HG02763 (cell line): ENCODE measurements around the gene PHLDB1.
"Not testable (repeated sequence)": the region's sequence is repeated elsewhere in the genome, so short reads cannot be mapped to it uniquely, and the experiment has no call there.

Experiments used
- ATAC-seq: cut with Tn5 transposase; IDR thresholded peaks from one replicate; pipeline ENCODE4 v1.9.1; 2021; ENCODE audit warnings: mild to moderate bottlenecking, moderate library complexity; ENCODE audit not compliant: unreplicated experiment

The PHLDB1 gene

GRCh38 chr11:118682372-118682771 lies 75.0 kb downstream of the PHLDB1 start:
- no peak for ATAC-seq

- ATAC-seq, result not testable (repeated sequence)
Observed at GRCh38 chr11:118682939-118683338, 75.5 kb downstream of the PHLDB1 start.

GRCh38 chr11:118684187-118684586 lies 76.8 kb downstream of the PHLDB1 start:
- no peak for ATAC-seq

GRCh38 chr11:118687906-118688305 lies 80.5 kb downstream of the PHLDB1 start:
- ATAC-seq, result no peak

- ATAC-seq, result not testable (repeated sequence)
Observed at GRCh38 chr11:118688339-118688738, 80.9 kb downstream of the PHLDB1 start.

- no peak for ATAC-seq
Observed at GRCh38 chr11:118688851-118689502, 81.6 kb downstream of the PHLDB1 start.

GRCh38 chr11:118689503-118689851 lies 82.1 kb downstream of the PHLDB1 start:
- peak; percentile 5 for ATAC-seq

- peak; percentile 72 for ATAC-seq
Observed at GRCh38 chr11:118689852-118690552, 82.6 kb downstream of the PHLDB1 start.

GRCh38 chr11:118690553-118691304 lies 83.3 kb downstream of the PHLDB1 start:
- ATAC-seq, result no peak

- ATAC-seq, result no peak
Observed at GRCh38 chr11:118691926-118692830, 84.8 kb downstream of the PHLDB1 start.

GRCh38 chr11:118694185-118694584 lies 86.8 kb downstream of the PHLDB1 start:
- no peak for ATAC-seq

GRCh38 chr11:118694771-118695170 lies 87.4 kb downstream of the PHLDB1 start:
- no peak for ATAC-seq

- ATAC-seq, result no peak
Observed at GRCh38 chr11:118696673-118697226, 89.3 kb downstream of the PHLDB1 start.

GRCh38 chr11:118697346-118697745 lies 89.9 kb downstream of the PHLDB1 start:
- ATAC-seq, result no peak

- ATAC-seq, result no peak
Observed at GRCh38 chr11:118699506-118700220, 92.2 kb downstream of the PHLDB1 start.

GRCh38 chr11:118703563-118704106 lies 96.2 kb downstream of the PHLDB1 start:
- no peak for ATAC-seq

- ATAC-seq, result no peak
Observed at GRCh38 chr11:118705111-118705741, 97.8 kb downstream of the PHLDB1 start.

- ATAC-seq, result no peak
Observed at GRCh38 chr11:118705791-118706545, 98.6 kb downstream of the PHLDB1 start.

- no peak for ATAC-seq
Observed at GRCh38 chr11:118706546-118706825, 99.1 kb downstream of the PHLDB1 start.
